Measurements from ENCODE around the gene DLG1. TPM values are rescaled to one million over a fixed set of nuclear protein-coding genes. Genes with fewer than 3 reads are reported as not detected.
"Not testable (repeated sequence)": the region's sequence is repeated elsewhere in the genome, so short reads cannot be mapped to it uniquely, and the experiment has no call there.

The DLG1 gene
- total RNA-seq, 1 donor from 2014 or later, result 99.6 TPM

DNA sequence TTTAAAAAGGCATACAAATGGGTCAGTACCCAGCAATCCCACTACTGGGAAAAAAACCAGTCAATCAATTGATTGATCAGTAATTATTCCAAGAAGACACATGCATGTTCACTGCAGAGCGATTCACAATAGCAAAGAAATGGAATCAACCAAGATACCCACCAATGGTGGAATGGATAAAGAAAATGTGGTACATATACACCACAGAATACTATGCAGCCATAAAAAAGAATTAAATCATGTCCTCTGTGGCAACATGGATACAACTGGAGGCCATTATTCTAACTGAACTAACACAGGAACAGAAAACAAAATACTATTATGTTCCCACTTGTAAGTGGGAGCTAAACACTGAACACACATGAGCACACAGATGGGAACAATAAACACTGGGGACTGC, 103.1 kb downstream of the DLG1 start:
- DNase-seq (ENCODE audit: low spot score, unreplicated experiment), result no peak
- no peak for TF ChIP-seq CTCF (IDR thresholded peaks at IDR 0.05; ENCODE audit: unreplicated experiment)
- H3K4me1 Mint-ChIP-seq (ENCODE audit: low read depth), result no peaks in the 10 kb centered on the region
- H3K4me3 Mint-ChIP-seq (ENCODE audit: low read depth), result no peak overlapping the region
- peaks cover 20% of the 10 kb centered on the region for H3K36me3 Mint-ChIP-seq (ENCODE audit: insufficient read depth)
- no peaks in the 10 kb centered on the region for H3K27me3 Mint-ChIP-seq
- peak overlapping the region; percentile 17 for H3K27ac Mint-ChIP-seq
- peaks cover 3% of the 10 kb centered on the region for H3K9me3 Mint-ChIP-seq (ENCODE audit: low read depth)

DNA sequence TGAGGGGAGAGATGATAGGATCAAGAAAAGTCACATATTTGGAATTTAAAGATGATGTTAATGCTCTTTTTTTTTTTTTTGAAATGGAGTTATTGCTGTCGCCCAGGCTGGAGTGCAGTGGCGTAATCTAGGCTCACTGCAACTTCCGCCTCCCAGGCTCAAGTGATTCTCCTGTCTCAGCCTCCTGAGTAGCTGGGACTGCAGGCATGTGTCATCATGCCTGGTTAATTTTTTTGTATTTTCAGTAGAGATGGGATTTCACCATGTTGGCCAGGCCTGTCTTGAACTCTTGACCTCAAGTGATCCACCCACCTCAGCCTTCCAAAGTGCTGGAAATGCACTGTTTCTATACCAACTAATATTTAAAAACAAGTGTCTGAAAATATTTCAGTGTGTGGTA, 104.7 kb downstream of the DLG1 start:
- not testable (repeated sequence) for H3K4me1 Mint-ChIP-seq (ENCODE audit: low read depth); H3K27ac Mint-ChIP-seq; DNase-seq (ENCODE audit: low spot score, unreplicated experiment); H3K27me3 Mint-ChIP-seq; H3K9me3 Mint-ChIP-seq (ENCODE audit: low read depth); H3K4me3 Mint-ChIP-seq (ENCODE audit: low read depth)
- H3K36me3 Mint-ChIP-seq (ENCODE audit: insufficient read depth), result peaks cover 21% of the 10 kb centered on the region

- Mint-ChIP-seq H3K4me3 (ENCODE audit: low read depth) (no peak overlapping the region), H3K9me3 (ENCODE audit: low read depth) (peaks cover 3% of the 10 kb centered on the region), H3K27me3 (no peaks in the 10 kb centered on the region), H3K27ac (no peak overlapping the region), H3K36me3 (ENCODE audit: insufficient read depth) (peaks cover 20% of the 10 kb centered on the region), H3K4me1 (ENCODE audit: low read depth) (peaks cover 3% of the 10 kb centered on the region)
- TF ChIP-seq CTCF (IDR thresholded peaks at IDR 0.05; ENCODE audit: unreplicated experiment), result no peak
- DNase-seq (ENCODE audit: low spot score, unreplicated experiment), result no peak
Measured at GRCh38 chr3:197191897-197192296, 106.5 kb downstream of the DLG1 start.

DNA sequence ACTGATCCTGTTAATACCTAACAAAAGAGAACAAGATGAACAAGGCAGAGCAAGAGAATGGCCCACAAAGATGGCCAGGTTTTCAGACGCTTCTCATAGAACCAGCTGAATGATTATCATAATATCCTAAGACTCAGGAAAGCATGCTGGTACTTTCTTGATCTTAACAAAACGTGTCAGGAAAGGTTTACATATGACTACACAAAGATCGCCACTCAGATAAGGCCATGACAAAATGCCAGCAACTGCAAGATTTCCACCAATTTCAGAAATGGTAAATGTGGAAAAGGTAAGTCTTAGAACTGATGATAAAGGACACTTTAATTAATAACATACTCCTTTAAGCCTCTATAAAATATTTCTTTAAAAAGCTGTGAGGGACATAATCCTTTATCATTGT, 108.8 kb downstream of the DLG1 start:
- Mint-ChIP-seq H3K9me3 (ENCODE audit: low read depth) (no peaks in the 10 kb centered on the region), H3K27ac (peak overlapping the region; percentile 1)

GRCh38 chr3:197188963-197189362, 109.4 kb downstream of the DLG1 start:
- no peak for TF ChIP-seq CTCF (IDR thresholded peaks at IDR 0.05; ENCODE audit: unreplicated experiment)
- H3K9me3 Mint-ChIP-seq (ENCODE audit: low read depth), result no peaks in the 10 kb centered on the region
- no peak for DNase-seq (ENCODE audit: low spot score, unreplicated experiment)
- H3K4me3 Mint-ChIP-seq (ENCODE audit: low read depth), result no peak overlapping the region
- H3K4me1 Mint-ChIP-seq (ENCODE audit: low read depth), result peaks cover 3% of the 10 kb centered on the region
- no peak overlapping the region for H3K27ac Mint-ChIP-seq
- peaks cover 16% of the 10 kb centered on the region for H3K36me3 Mint-ChIP-seq (ENCODE audit: insufficient read depth)
- H3K27me3 Mint-ChIP-seq, result no peaks in the 10 kb centered on the region

More for the DNA sequence above, 108.8 kb downstream of the DLG1 start:
- Mint-ChIP-seq H3K4me3 (ENCODE audit: low read depth) (no peak overlapping the region), H3K4me1 (ENCODE audit: low read depth) (peaks cover 3% of the 10 kb centered on the region), H3K27me3 (no peaks in the 10 kb centered on the region), H3K36me3 (ENCODE audit: insufficient read depth) (peaks cover 16% of the 10 kb centered on the region)
- no peak for DNase-seq (ENCODE audit: low spot score, unreplicated experiment)
- no peak for TF ChIP-seq CTCF (IDR thresholded peaks at IDR 0.05; ENCODE audit: unreplicated experiment)

- H3K4me1 Mint-ChIP-seq (ENCODE audit: low read depth), result peaks cover 3% of the 10 kb centered on the region
- TF ChIP-seq CTCF (IDR thresholded peaks at IDR 0.05; ENCODE audit: unreplicated experiment), result peak; percentile 88
Measured at GRCh38 chr3:197186887-197187588, 111.4 kb downstream of the DLG1 start.

More at GRCh38 chr3:197186887-197187588, 111.4 kb downstream of the DLG1 start:
- Mint-ChIP-seq H3K9me3 (ENCODE audit: low read depth) (no peaks in the 10 kb centered on the region), H3K27me3 (no peaks in the 10 kb centered on the region), H3K27ac (no peak overlapping the region), H3K4me3 (ENCODE audit: low read depth) (no peak overlapping the region), H3K36me3 (ENCODE audit: insufficient read depth) (peaks cover 9% of the 10 kb centered on the region)
- no peak for DNase-seq (ENCODE audit: low spot score, unreplicated experiment)
